Left forelimb (tissue), 1 donor: ENCODE data around the gene SSH2.
"Not testable (repeated sequence)": the region's sequence is repeated elsewhere in the genome, so short reads cannot be mapped to it uniquely, and the experiment has no call there.

Source experiments
- DNase-seq: peaks from one replicate; pipeline ENCODE4 v3.0.0-alpha.2; 2018; ENCODE audit warnings: low spot score

Gene SSH2

GRCh38 chr17:29779812-29780190, 150.2 kb downstream of the SSH2 start:
- not testable (repeated sequence) for DNase-seq

GRCh38 chr17:29778956-29779811, 150.8 kb downstream of the SSH2 start:
- peak; percentile 79 for DNase-seq

- DNase-seq, result no peak
Measured at GRCh38 chr17:29777663-29778062, 152.4 kb downstream of the SSH2 start.

- no peak for DNase-seq
Measured at GRCh38 chr17:29776026-29776425, 154.0 kb downstream of the SSH2 start.

- no peak for DNase-seq
Measured at GRCh38 chr17:29772981-29773380, 157.0 kb downstream of the SSH2 start.

GRCh38 chr17:29771546-29771945, 158.5 kb downstream of the SSH2 start:
- no peak for DNase-seq

GRCh38 chr17:29769225-29769624, 160.8 kb downstream of the SSH2 start:
- DNase-seq, result no peak

GRCh38 chr17:29766796-29767327, 163.2 kb downstream of the SSH2 start:
- DNase-seq, result no peak

GRCh38 chr17:29764748-29765147, 165.3 kb downstream of the SSH2 start:
- no peak for DNase-seq

GRCh38 chr17:29764217-29764616, 165.8 kb downstream of the SSH2 start:
- no peak for DNase-seq

GRCh38 chr17:29763273-29763672, 166.8 kb downstream of the SSH2 start:
- no peak for DNase-seq

GRCh38 chr17:29761040-29761761, 168.8 kb downstream of the SSH2 start:
- DNase-seq, result peak; percentile 90

- DNase-seq, result no peak
Measured at GRCh38 chr17:29760279-29761039, 169.6 kb downstream of the SSH2 start.

- no peak for DNase-seq
Measured at GRCh38 chr17:29758255-29758654, 171.8 kb downstream of the SSH2 start.

- no peak for DNase-seq
Measured at GRCh38 chr17:29757788-29758187, 172.2 kb downstream of the SSH2 start.

- no peak for DNase-seq
Measured at GRCh38 chr17:29753845-29754439, 176.1 kb downstream of the SSH2 start.

- DNase-seq, result no peak
Measured at GRCh38 chr17:29749045-29749825, 180.8 kb downstream of the SSH2 start.

- DNase-seq, result no peak
Measured at GRCh38 chr17:29748400-29748799, 181.6 kb downstream of the SSH2 start.

- no peak for DNase-seq
Measured at GRCh38 chr17:29747660-29748059, 182.4 kb downstream of the SSH2 start.

- DNase-seq, result no peak
Measured at GRCh38 chr17:29746669-29747068, 183.4 kb downstream of the SSH2 start.

- DNase-seq, result no peak
Measured at GRCh38 chr17:29744121-29744520, 185.9 kb downstream of the SSH2 start.
